Keratinocyte (primary cell): Measurements from ENCODE around the gene SUN1. TPM values are rescaled to one million over a fixed set of nuclear protein-coding genes. Genes with fewer than 3 reads are reported as not detected.

Experiments used
- DNase-seq: peaks from one replicate; pipeline ENCODE4 v3.0.0-alpha.2; 2011; ENCODE audit warnings: low read depth, missing footprints, low spot score
- FAIRE-seq: peaks from 2 replicates; lab custom pipeline; 2011; peaks lifted over from hg19 to GRCh38; lab: Jason Lieb, UNC
- H2AFZ ChIP-seq: 2 replicates; pipeline ENCODE4 v1.6.0; 2012; ENCODE audit warnings: low read length, control low read depth, inconsistent platforms; ENCODE audit not compliant: control insufficient read depth
- H3K27ac ChIP-seq: 2 replicates; pipeline ENCODE4 v1.5.1; 2011; ENCODE audit warnings: low read length; ENCODE audit not compliant: control insufficient read depth, insufficient read depth
- H3K27me3 ChIP-seq: 3 replicates; pipeline ENCODE4 v1.6.0; 2011; ENCODE audit warnings: low read length; ENCODE audit not compliant: control insufficient read depth, insufficient read depth; ENCODE audit errors: extremely low read depth
- H3K36me3 ChIP-seq, 2 experiments: 2 replicates in 1 of 2; 3 replicates in 1 of 2; pipeline ENCODE4 v1.5.1; 2011; ENCODE audit warnings: low read length in 2 of 2, mild to moderate bottlenecking in 1 of 2; ENCODE audit not compliant: control insufficient read depth in 2 of 2, insufficient read depth in 2 of 2; ENCODE audit errors: extremely low read depth in 1 of 2
- H3K4me1 ChIP-seq: 3 replicates; pipeline ENCODE4 v1.5.1; 2011; ENCODE audit warnings: low read length; ENCODE audit not compliant: control insufficient read depth, insufficient read depth; ENCODE audit errors: extremely low read depth
- H3K4me2 ChIP-seq: 3 replicates; pipeline ENCODE4 v1.6.0; 2011; ENCODE audit warnings: low read depth, low read length; ENCODE audit not compliant: control insufficient read depth, insufficient read depth; ENCODE audit errors: extremely low read depth
- H3K4me3 ChIP-seq, 3 experiments: fragments of 200-600 bp in 1 of 3; sonication (generic) in 1 of 3; 2 replicates in 2 of 3; 3 replicates in 1 of 3; pipeline ENCODE4 v1.5.1; 2011 to 2016; ENCODE audit warnings: low read length in 3 of 3, mild to moderate bottlenecking in 3 of 3, control low read depth in 2 of 3, inconsistent platforms in 1 of 3, low read depth in 1 of 3, mixed read lengths in 1 of 3, mixed run types in 1 of 3, moderate library complexity in 1 of 3; ENCODE audit not compliant: control insufficient read depth in 2 of 3, insufficient read depth in 2 of 3; ENCODE audit errors: extremely low read depth in 1 of 3
- H3K79me2 ChIP-seq: 2 replicates; pipeline ENCODE4 v1.6.0; 2012; ENCODE audit warnings: low read length; ENCODE audit not compliant: control insufficient read depth, insufficient read depth
- H3K9ac ChIP-seq: 3 replicates; pipeline ENCODE4 v1.6.0; 2011; ENCODE audit warnings: low read length; ENCODE audit not compliant: control insufficient read depth, insufficient read depth; ENCODE audit errors: extremely low read depth
- H3K9me1 ChIP-seq: 3 replicates; pipeline ENCODE4 v1.6.0; 2011; ENCODE audit warnings: low read length; ENCODE audit not compliant: control insufficient read depth, insufficient read depth; ENCODE audit errors: extremely low read depth
- H3K9me3 ChIP-seq: 2 replicates; pipeline ENCODE4 v1.5.1; 2012; ENCODE audit warnings: low read depth, low read length; ENCODE audit not compliant: control insufficient read depth
- H4K20me1 ChIP-seq: 3 replicates; pipeline ENCODE4 v1.6.0; 2011; ENCODE audit warnings: low read length; ENCODE audit not compliant: control insufficient read depth, insufficient read depth; ENCODE audit errors: extremely low read depth
- CTCF ChIP-seq, 3 experiments: IDR thresholded peaks in 1 of 3; conservative IDR thresholded peaks in 1 of 3; optimal IDR thresholded peaks in 1 of 3; 2 replicates in 2 of 3; 3 replicates in 1 of 3; pipeline versions ENCODE3 to v1.5.1; 2011; ENCODE audit warnings: low read length in 3 of 3, mild to moderate bottlenecking in 3 of 3, moderate library complexity in 2 of 3, control low read depth in 1 of 3, inconsistent platforms in 1 of 3; ENCODE audit not compliant: insufficient read depth in 2 of 3; ENCODE audit errors: extremely low read depth in 1 of 3
- EZH2 ChIP-seq: IDR thresholded peaks from one replicate; pipeline ENCODE4 v1.6.1; 2012; ENCODE audit warnings: inconsistent platforms, mild to moderate bottlenecking, low read length, moderate library complexity
- dilution Hi-C: fragments of 300-500 bp; cut with MboI; formaldehyde crosslinking; loops from one replicate; pipeline ENCODE4 v1.7.0; 2020; ENCODE audit warnings: low sequenced_read_pairs; ENCODE audit not compliant: extremely low pct_ligation_motif_present
- polyA plus RNA-seq, 5 experiments: library from polyadenylated mRNA; depleted of rRNA in 3 of 5; stranded (reverse) in 3 of 5; stranded (forward) in 1 of 5; unstranded in 1 of 5; fragments of >200 nt; gene quantifications; 1 replicate in 1 of 5; 2 replicates in 3 of 5; 3 replicates in 1 of 5; pipeline versions ENCODE4 v1.2.1 to v1.2.3, GENCODE V29; 2011 to 2012; ENCODE audit warnings: missing spikeins in 2 of 5, low read depth in 1 of 5, low replicate concordance in 1 of 5

The SUN1 gene
- polyA plus RNA-seq, 1 donor (not counting 4 experiments of a cell fraction or from before 2014, with no cell fraction given) = 166 TPM

GRCh38 chr7:901041-901387, 68.7 kb downstream of the SUN1 start:
- H3K9me1 ChIP-seq = no peaks in the 10 kb centered on the region
- peaks cover 0 to 4% of the 10 kb centered on the region in 2 experiments for H3K36me3 ChIP-seq
- FAIRE-seq (no peak), DNase-seq (no peak)
- H3K9ac ChIP-seq = no peak overlapping the region
- H3K27ac ChIP-seq = no peak overlapping the region
- H4K20me1 ChIP-seq = no peaks in the 10 kb centered on the region
- no peaks in the 10 kb centered on the region for H3K4me1 ChIP-seq
- no peaks in the 10 kb centered on the region for H3K9me3 ChIP-seq
- dilution Hi-C loops = no loop called here
- no peak overlapping the region for H3K4me2 ChIP-seq
- no peak overlapping the region for H2AFZ ChIP-seq
- peaks cover 16% of the 10 kb centered on the region for H3K27me3 ChIP-seq
- H3K4me3 ChIP-seq = no peak overlapping the region
- H3K79me2 ChIP-seq = no peaks in the 10 kb centered on the region
- TF ChIP-seq EZH2 (no peak), CTCF (optimal IDR thresholded peaks at IDR 0.05 in 1 of 3, IDR thresholded peaks at IDR 0.05 in 1 of 3, conservative IDR thresholded peaks at IDR 0.05 in 1 of 3; ENCODE audit: extremely low read depth in 1 of 3, insufficient read depth in 2 of 3, low read length in 3 of 3) (no peak)

GRCh38 chr7:901388-902154, 69.3 kb downstream of the SUN1 start:
- H3K79me2 ChIP-seq = no peaks in the 10 kb centered on the region
- no peaks in the 10 kb centered on the region for H3K4me1 ChIP-seq
- no peak for TF ChIP-seq EZH2
- TF ChIP-seq CTCF (optimal IDR thresholded peaks at IDR 0.05 in 1 of 3, IDR thresholded peaks at IDR 0.05 in 1 of 3, conservative IDR thresholded peaks at IDR 0.05 in 1 of 3; ENCODE audit: extremely low read depth in 1 of 3, insufficient read depth in 2 of 3, low read length in 3 of 3) = no peak
- H3K27ac ChIP-seq = no peak overlapping the region
- no peaks in the 10 kb centered on the region for H3K9me1 ChIP-seq
- no peak overlapping the region for H3K9ac ChIP-seq
- H2AFZ ChIP-seq = no peak overlapping the region
- H3K27me3 ChIP-seq = peaks cover 16% of the 10 kb centered on the region
- no peak overlapping the region for H3K4me2 ChIP-seq
- no peaks in the 10 kb centered on the region for H3K9me3 ChIP-seq
- DNase-seq (peak; percentile 50), FAIRE-seq (no peak)
- H3K36me3 ChIP-seq = peaks cover 0 to 4% of the 10 kb centered on the region in 2 experiments
- no peaks in the 10 kb centered on the region for H4K20me1 ChIP-seq
- dilution Hi-C loops = no loop called here
- no peak overlapping the region for H3K4me3 ChIP-seq
